Measurements from ENCODE around the gene FNBP1.

Gene FNBP1

DNA sequence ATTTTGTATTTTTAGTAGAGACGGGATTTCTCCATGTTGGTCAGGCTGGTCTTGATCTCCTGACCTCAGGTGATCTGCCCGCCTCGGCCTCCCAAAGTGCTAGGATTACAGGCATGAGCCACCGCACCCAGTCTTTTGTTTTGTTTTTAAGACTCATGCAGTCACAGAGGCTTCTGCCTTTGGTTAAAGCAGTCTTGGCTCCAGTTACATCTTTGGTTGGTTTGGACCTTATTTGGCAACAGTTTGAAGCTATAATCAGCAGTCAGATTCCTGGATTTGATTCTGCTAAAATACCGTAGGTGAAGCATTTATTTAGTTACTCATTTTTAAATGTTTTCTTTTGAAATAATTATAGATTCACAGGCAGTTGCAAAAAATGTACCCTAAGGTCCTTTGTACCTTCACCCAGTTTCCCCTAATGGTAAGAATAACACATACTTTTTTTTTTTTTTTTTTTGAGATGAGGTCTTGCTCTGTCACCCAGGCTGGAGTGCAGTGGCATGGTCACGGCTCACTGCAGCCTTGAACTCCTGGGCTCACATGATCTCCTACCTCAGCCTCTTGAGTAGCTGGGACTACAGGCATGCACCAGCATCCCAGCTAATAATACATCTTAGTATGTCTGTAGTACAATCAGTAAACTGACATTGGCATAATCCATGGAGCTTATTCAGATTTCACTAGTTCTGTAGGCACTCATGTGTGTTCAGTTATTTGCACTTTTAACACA, 192.0 kb downstream of the FNBP1 start:
- H3K4me3 ChIP-seq (ENCODE audit: low read depth, low read length): no peak overlapping the region
- DNase-seq (ENCODE audit: low read depth): peak; percentile 73
- no peak for TF ChIP-seq CTCF (conservative IDR thresholded peaks at IDR 0.05; ENCODE audit: low read depth, low read length)

- DNase-seq (ENCODE audit: low read depth): peak; percentile 86
- no peak overlapping the region for H3K4me3 ChIP-seq (ENCODE audit: low read depth, low read length)
- no peak for TF ChIP-seq CTCF (conservative IDR thresholded peaks at IDR 0.05; ENCODE audit: low read depth, low read length)
Measured at GRCh38 chr9:129849901-129850300, 193.1 kb downstream of the FNBP1 start.

GRCh38 chr9:129848712-129849441, 194.1 kb downstream of the FNBP1 start:
- DNase-seq (ENCODE audit: low read depth): no peak
- H3K4me3 ChIP-seq (ENCODE audit: low read depth, low read length): no peak overlapping the region
- TF ChIP-seq CTCF (conservative IDR thresholded peaks at IDR 0.05; ENCODE audit: low read depth, low read length): no peak

DNA sequence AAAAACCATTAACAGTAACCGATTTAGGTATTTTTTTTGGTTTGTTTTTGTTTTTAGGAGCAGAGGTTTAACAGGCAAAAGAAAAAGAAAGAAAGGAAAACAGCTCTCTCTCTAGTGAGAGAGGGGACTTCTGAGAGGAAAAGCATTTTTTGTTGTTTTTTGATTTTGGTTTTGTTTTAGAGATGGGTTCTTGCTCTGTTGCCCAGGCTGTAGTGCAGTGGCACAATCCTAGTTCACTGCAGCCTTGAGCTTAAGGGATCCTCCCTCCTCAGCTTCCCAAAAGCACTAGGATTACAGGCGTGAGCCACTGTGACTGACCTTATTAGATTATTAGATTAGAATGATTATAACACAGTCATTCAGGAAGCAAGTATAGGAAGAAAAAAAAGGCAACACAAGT, 197.6 kb downstream of the FNBP1 start:
- no peak overlapping the region for H3K4me3 ChIP-seq (ENCODE audit: low read depth, low read length)
- TF ChIP-seq CTCF (conservative IDR thresholded peaks at IDR 0.05; ENCODE audit: low read depth, low read length): no peak
- DNase-seq (ENCODE audit: low read depth): no peak

GRCh38 chr9:129841071-129841470, 201.9 kb downstream of the FNBP1 start:
- no peak for DNase-seq (ENCODE audit: low read depth)
- TF ChIP-seq CTCF (conservative IDR thresholded peaks at IDR 0.05; ENCODE audit: low read depth, low read length): no peak
- H3K4me3 ChIP-seq (ENCODE audit: low read depth, low read length): no peak overlapping the region

DNA sequence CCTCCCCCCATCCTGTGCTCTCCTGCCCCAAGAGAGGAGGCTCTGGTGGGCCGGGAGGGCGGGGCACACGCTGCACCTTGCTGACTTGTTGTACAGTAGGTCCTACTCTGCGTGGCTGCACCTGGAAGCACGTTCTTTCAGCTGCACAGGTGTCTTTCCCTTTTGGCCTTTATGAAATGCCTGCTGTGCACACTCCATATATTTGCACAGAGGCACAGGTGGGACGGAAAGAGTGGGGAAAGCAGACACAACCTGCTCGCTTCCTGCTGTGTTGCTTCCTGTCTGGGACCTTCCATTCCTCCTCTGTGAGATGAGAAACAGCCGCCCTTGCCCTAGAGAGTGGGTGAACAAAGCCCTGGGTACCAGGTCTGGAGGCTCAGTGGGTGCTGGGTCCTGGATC, 203.0 kb downstream of the FNBP1 start:
- DNase-seq (ENCODE audit: low read depth): no peak
- H3K4me3 ChIP-seq (ENCODE audit: low read depth, low read length): no peak overlapping the region
- TF ChIP-seq CTCF (conservative IDR thresholded peaks at IDR 0.05; ENCODE audit: low read depth, low read length): no peak

All from choroid plexus epithelial cell (primary cell).